Neural progenitor cell (in vitro differentiated cells): ENCODE measurements around the gene ARPP19. TPM values are rescaled to one million over a fixed set of nuclear protein-coding genes. Genes with fewer than 3 reads are reported as not detected.
A peak's percentile ranks its signal among the peaks of the same experiment; 100 is the strongest.

Source experiments
- DNase-seq: peaks from one replicate; pipeline ENCODE4 v3.0.0-alpha.2; 2016; ENCODE audit warnings: low spot score
- H2AFZ ChIP-seq: fragments of 200-600 bp; sonication (generic); replicated peaks from 2 replicates; pipeline ENCODE4 v1.6.1; 2016; ENCODE audit warnings: antibody characterized with exemption
- H3F3A ChIP-seq: fragments of 200-600 bp; sonication (generic); 2 replicates; pipeline ENCODE4 v1.6.1; 2016; ENCODE audit warnings: antibody characterized with exemption, low read depth
- H3K27ac ChIP-seq: fragments of 200-600 bp; sonication (generic); 2 replicates; pipeline ENCODE4 v1.5.1; 2016; ENCODE audit warnings: mild to moderate bottlenecking
- H3K27me3 ChIP-seq: fragments of 200-600 bp; sonication (generic); 2 replicates; pipeline ENCODE4 v1.6.1; 2016; ENCODE audit warnings: mild to moderate bottlenecking, moderate library complexity
- H3K36me3 ChIP-seq: fragments of 200-600 bp; sonication (generic); 2 replicates; pipeline ENCODE4 v1.5.1; 2016
- H3K4me1 ChIP-seq: fragments of 200-600 bp; sonication (generic); 2 replicates; pipeline ENCODE4 v1.6.1; 2016; ENCODE audit warnings: mixed run types
- H3K4me2 ChIP-seq: fragments of 200-600 bp; sonication (generic); 2 replicates; pipeline ENCODE4 v1.6.1; 2016
- H3K4me3 ChIP-seq: fragments of 200-600 bp; sonication (generic); 2 replicates; pipeline ENCODE4 v1.5.1; 2016
- H3K79me2 ChIP-seq: fragments of 200-600 bp; sonication (generic); 2 replicates; pipeline ENCODE4 v1.6.1; 2016; ENCODE audit warnings: low read depth
- H3K9ac ChIP-seq: fragments of 200-600 bp; sonication (generic); 2 replicates; pipeline ENCODE4 v1.6.1; 2016
- H3K9me3 ChIP-seq: fragments of 200-600 bp; sonication (generic); 2 replicates; pipeline ENCODE4 v1.5.1; 2016; ENCODE audit warnings: low read depth
- H4K20me1 ChIP-seq: fragments of 200-600 bp; sonication (generic); 2 replicates; pipeline ENCODE4 v1.6.1; 2016; ENCODE audit warnings: low read depth
- H3K27ac Mint-ChIP-seq: 3 replicates; pipeline ENCODE4 v1.8.0; 2021; ENCODE audit warnings: mixed read lengths
- H3K27me3 Mint-ChIP-seq: 2 replicates; pipeline ENCODE4 v1.8.0; 2022; ENCODE audit warnings: low read depth, mild to moderate bottlenecking, inconsistent platforms, moderate library complexity, mixed read lengths; ENCODE audit not compliant: insufficient read depth
- H3K36me3 Mint-ChIP-seq: 3 replicates; pipeline ENCODE4 v1.8.0; 2021; ENCODE audit warnings: mixed read lengths
- H3K4me1 Mint-ChIP-seq: 3 replicates; pipeline ENCODE4 v1.8.0; 2021; ENCODE audit warnings: mixed read lengths
- H3K4me3 Mint-ChIP-seq: 3 replicates; pipeline ENCODE4 v1.8.0; 2021; ENCODE audit warnings: mild to moderate bottlenecking, moderate library complexity, mixed read lengths
- H3K9me3 Mint-ChIP-seq: 3 replicates; pipeline ENCODE4 v1.8.0; 2020; ENCODE audit warnings: mixed read lengths
- EZH2 ChIP-seq: fragments of 200-600 bp; sonication (generic); IDR thresholded peaks from 2 replicates; pipeline ENCODE4 v1.6.1; 2017; ENCODE audit warnings: antibody characterized with exemption, mild to moderate bottlenecking, moderate library complexity
- EZH2phosphoT487 ChIP-seq: fragments of 200-600 bp; sonication (generic); IDR thresholded peaks from 2 replicates; pipeline ENCODE4 v1.6.1; 2017; ENCODE audit warnings: antibody characterized with exemption
- total RNA-seq: library from RNA; depleted of rRNA; stranded (reverse); fragments of >200 nt; gene quantifications from 2 replicates; pipeline ENCODE4 v1.2.3, GENCODE V29; 2015; ENCODE audit warnings: low replicate concordance
- TF ChIP-seq, protein P1 (sequence below): fragments of 200-600 bp; sonication (generic); IDR thresholded peaks from 2 replicates; pipeline ENCODE4 v1.5.1; 2017; ENCODE audit warnings: antibody characterized with exemption, mild to moderate bottlenecking

The ARPP19 gene
- total RNA-seq, 1 donor from 2014 or later: 276 TPM

DNA sequence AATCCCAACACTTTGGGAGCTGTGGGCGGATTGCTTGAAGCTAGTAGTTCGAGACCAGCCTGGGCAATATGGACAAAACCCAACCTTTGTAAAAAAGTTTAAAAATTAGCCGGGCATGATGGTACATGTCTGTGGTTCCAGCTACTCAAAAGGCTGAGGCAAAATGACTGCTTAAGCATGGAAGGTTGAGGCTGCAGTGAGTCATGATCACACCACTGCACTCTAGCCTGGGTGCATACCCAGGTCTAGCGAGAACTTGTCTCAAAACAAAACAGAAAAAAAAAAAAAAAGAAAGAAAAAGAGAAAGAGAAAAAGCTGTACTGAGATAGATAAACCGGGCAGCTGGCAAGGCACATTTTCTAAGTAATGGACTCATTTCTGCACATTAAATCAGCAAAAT lies 10.6 kb downstream of the ARPP19 start:
- no peak overlapping the region for H3K4me3 Mint-ChIP-seq
- no peak overlapping the region for H3K27ac Mint-ChIP-seq
- peaks cover 2% of the 10 kb centered on the region for H3K4me1 Mint-ChIP-seq

DNA sequence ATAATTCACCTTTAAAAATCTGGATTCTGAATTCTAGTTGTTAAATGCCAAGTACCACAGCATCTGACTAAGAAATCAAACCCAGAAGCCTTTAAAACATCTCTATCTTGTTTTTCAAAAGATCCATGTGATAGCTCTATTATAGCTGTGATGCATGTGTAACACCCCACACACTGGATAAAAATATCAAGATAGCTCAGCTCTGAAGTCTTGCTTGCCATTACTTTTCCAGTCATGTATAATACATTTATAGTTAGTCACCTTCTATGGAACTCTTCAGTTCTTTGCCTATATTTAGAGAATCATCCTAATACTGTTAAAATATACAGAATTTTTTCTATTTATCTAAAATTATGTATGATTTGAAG lies 11.6 kb downstream of the ARPP19 start:
- Mint-ChIP-seq H3K27ac (no peak overlapping the region), H3K4me3 (no peak overlapping the region), H3K4me1 (peaks cover 2% of the 10 kb centered on the region), H3K36me3 (peaks cover 12% of the 10 kb centered on the region), H3K9me3 (no peaks in the 10 kb centered on the region), H3K27me3 (no peaks in the 10 kb centered on the region)
- H3K27ac ChIP-seq: no peak overlapping the region
- H3K4me2 ChIP-seq: no peak overlapping the region
- H3K4me1 ChIP-seq: peaks cover 10% of the 10 kb centered on the region
- no peaks in the 10 kb centered on the region for H3K27me3 ChIP-seq
- peaks cover 98% of the 10 kb centered on the region for H4K20me1 ChIP-seq
- H2AFZ ChIP-seq: no peak overlapping the region
- H3K9ac ChIP-seq: no peak overlapping the region
- DNase-seq: no peak
- peaks cover 21% of the 10 kb centered on the region for H3K36me3 ChIP-seq
- H3K79me2 ChIP-seq: peaks cover 100% of the 10 kb centered on the region
- H3F3A ChIP-seq: peaks cover 9% of the 10 kb centered on the region
- H3K9me3 ChIP-seq: no peaks in the 10 kb centered on the region
- no peak for TF ChIP-seq EZH2phosphoT487
- no peak for TF ChIP-seq EZH2
- TF ChIP-seq, protein P1, sequence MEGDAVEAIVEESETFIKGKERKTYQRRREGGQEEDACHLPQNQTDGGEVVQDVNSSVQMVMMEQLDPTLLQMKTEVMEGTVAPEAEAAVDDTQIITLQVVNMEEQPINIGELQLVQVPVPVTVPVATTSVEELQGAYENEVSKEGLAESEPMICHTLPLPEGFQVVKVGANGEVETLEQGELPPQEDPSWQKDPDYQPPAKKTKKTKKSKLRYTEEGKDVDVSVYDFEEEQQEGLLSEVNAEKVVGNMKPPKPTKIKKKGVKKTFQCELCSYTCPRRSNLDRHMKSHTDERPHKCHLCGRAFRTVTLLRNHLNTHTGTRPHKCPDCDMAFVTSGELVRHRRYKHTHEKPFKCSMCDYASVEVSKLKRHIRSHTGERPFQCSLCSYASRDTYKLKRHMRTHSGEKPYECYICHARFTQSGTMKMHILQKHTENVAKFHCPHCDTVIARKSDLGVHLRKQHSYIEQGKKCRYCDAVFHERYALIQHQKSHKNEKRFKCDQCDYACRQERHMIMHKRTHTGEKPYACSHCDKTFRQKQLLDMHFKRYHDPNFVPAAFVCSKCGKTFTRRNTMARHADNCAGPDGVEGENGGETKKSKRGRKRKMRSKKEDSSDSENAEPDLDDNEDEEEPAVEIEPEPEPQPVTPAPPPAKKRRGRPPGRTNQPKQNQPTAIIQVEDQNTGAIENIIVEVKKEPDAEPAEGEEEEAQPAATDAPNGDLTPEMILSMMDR: no peak
- no peak overlapping the region for H3K4me3 ChIP-seq

More for the DNA sequence above, 10.6 kb downstream of the ARPP19 start:
- no peak for DNase-seq
- Histone ChIP-seq H3K27me3 (no peaks in the 10 kb centered on the region), H3K79me2 (peaks cover 100% of the 10 kb centered on the region), H3K4me1 (peaks cover 10% of the 10 kb centered on the region), H4K20me1 (peaks cover 98% of the 10 kb centered on the region), H3K4me2 (no peak overlapping the region), H2AFZ (no peak overlapping the region), H3K36me3 (peaks cover 21% of the 10 kb centered on the region), H3K9ac (no peak overlapping the region), H3K4me3 (no peak overlapping the region), H3K27ac (peak overlapping the region; percentile 32), H3K9me3 (no peaks in the 10 kb centered on the region), H3F3A (peaks cover 9% of the 10 kb centered on the region)
- H3K9me3 Mint-ChIP-seq: no peaks in the 10 kb centered on the region
- no peaks in the 10 kb centered on the region for H3K27me3 Mint-ChIP-seq
- H3K36me3 Mint-ChIP-seq: peaks cover 18% of the 10 kb centered on the region
- TF ChIP-seq, protein P1: no peak
- no peak for TF ChIP-seq EZH2phosphoT487
- no peak for TF ChIP-seq EZH2

DNA sequence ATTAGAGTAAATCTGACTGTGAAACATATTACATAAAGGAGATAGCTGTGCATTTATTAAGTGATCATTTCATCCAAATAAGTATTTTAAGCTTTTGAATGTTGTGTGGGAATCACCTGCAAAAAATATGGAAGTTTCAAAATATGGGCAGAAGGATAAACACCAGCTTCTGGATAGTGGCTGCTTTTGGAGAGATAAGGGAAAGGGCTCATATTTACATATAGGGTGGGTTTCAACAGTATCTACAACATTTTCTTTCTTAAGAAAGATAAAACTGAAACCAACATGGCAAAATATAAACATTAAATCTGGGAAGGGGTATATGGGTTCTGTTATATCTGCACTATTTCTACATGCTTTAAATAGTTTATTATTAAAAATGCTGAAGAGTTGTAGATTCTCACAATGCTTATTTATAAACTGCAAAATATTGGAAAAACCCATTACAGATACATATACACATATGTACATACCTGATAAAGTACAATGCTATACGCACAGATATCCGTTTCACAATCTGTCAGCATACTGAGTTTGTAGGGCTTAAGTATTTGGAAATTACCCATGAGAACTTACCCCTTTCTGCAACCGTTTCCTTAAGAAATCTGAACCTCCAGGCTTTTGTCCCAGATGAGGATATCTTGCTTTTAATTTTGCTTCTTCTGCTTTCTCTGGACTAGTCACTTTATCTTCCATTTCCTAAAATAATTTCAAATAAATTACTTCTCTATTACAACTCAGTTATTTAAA lies 12.1 kb downstream of the ARPP19 start:
- H3K4me2 ChIP-seq: no peak overlapping the region
- H3K9ac ChIP-seq: no peak overlapping the region
- no peak overlapping the region for H3K27ac Mint-ChIP-seq
- H3K4me3 ChIP-seq: no peak overlapping the region
- H3K4me3 Mint-ChIP-seq: no peak overlapping the region
- no peak overlapping the region for H2AFZ ChIP-seq
- H3K79me2 ChIP-seq: peaks cover 97% of the 10 kb centered on the region
- no peak overlapping the region for H3K27ac ChIP-seq
- H3K36me3 Mint-ChIP-seq: peaks cover 15% of the 10 kb centered on the region
- no peaks in the 10 kb centered on the region for H3K27me3 ChIP-seq
- peaks cover 98% of the 10 kb centered on the region for H4K20me1 ChIP-seq
- no peak for DNase-seq
- TF ChIP-seq, protein P1: no peak
- TF ChIP-seq EZH2phosphoT487 (no peak), EZH2 (no peak)
- peaks cover 2% of the 10 kb centered on the region for H3K4me1 Mint-ChIP-seq
- H3K27me3 Mint-ChIP-seq: no peaks in the 10 kb centered on the region
- no peaks in the 10 kb centered on the region for H3K9me3 Mint-ChIP-seq
- peaks cover 22% of the 10 kb centered on the region for H3K36me3 ChIP-seq
- peaks cover 9% of the 10 kb centered on the region for H3F3A ChIP-seq
- H3K4me1 ChIP-seq: peaks cover 10% of the 10 kb centered on the region
- no peaks in the 10 kb centered on the region for H3K9me3 ChIP-seq
